Stimulated activated naive CD4-positive, alpha-beta T cell (primary cell): ENCODE measurements around the gene ETV3L.
A peak's percentile ranks its signal among the peaks of the same experiment; 100 is the strongest.
"Not testable (repeated sequence)": the region's sequence is repeated elsewhere in the genome, so short reads cannot be mapped to it uniquely, and the experiment has no call there.

Source experiments
- DNase-seq, 6 experiments: peaks; one replicate each; lab custom pipeline; 2025; lab: John Stamatoyannopoulos, UW

The ETV3L gene

DNA sequence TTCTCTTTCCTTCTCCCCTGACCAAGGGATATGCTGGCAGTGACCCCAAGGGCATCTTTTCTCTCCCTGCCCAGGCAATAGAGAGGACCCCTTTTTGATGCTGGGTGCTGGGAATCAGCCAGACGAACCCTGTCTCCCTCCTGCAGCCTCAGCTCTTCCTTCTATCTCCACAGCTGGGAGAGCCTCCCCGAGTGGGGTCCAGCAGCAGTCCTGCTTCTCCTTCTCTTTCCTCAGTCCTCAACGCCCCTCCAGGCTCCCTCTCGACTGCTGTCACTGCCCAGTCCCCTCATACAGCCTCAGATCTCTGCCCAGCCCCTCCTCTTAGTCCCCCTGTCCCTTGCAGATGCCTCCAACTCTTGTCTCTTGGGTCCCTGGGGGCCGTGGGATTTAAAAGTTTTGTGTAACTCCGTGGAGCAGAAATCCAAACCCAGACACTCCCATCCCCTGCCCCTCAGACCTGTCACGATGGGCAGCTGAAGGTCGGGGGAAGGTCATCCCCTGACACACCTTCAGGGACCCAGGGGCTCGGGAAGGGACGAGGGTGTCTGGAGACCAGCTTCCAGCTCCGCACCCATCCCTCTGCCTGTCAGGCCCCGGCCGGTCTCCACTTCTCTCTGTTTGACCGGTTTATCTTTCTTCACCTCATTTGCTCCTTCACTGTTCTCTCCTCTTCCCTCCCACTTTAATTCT lies 5.8 kb upstream of the ETV3L start:
- DNase-seq: no peak

GRCh38 chr1:157104598-157105293 lies 5.1 kb upstream of the ETV3L start:
- DNase-seq: no peak

DNA sequence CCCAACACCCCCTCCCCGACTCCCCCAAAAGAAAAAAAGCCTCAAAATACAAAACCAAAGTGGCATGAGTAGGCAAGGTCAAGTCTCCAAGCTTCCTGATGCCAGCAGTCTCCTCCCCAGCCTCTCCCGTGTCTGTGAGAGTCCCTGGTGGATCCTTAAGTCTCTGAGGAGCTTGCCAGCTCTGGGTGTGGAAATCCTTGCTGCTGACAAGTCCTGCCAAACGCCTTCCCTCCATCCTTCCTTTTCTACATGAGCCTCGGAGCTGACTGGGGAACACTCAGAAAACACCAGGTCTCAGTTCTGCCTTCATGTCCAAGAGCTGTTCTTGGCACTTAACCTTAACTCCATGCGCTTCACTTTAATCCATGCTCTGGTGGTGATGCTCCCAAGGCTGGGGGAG lies 3.7 kb upstream of the ETV3L start:
- DNase-seq: no peak

DNA sequence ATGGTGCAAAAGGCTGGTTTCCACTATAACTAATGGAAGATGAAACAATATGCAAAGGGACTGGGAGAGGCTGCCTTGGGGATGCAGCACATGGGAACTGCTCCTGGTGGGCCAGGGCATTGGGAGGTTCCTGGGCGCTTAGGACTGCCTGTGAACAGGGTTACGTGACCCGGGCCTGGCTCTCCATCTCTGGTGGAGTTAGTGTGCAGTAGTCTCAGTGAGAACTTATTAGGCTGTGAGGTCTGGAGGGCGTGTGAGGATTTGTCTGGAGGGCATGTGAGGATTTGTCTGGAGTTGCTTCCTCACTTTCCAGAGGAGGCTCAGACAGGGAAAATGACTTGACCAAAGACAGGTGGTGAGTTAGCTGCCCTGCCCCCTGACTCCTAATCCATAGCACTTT lies 1.5 kb upstream of the ETV3L start:
- no peak for DNase-seq

- not testable (repeated sequence) for DNase-seq
Measured at GRCh38 chr1:157098987-157099632, 498 bp downstream of the ETV3L start.

DNA sequence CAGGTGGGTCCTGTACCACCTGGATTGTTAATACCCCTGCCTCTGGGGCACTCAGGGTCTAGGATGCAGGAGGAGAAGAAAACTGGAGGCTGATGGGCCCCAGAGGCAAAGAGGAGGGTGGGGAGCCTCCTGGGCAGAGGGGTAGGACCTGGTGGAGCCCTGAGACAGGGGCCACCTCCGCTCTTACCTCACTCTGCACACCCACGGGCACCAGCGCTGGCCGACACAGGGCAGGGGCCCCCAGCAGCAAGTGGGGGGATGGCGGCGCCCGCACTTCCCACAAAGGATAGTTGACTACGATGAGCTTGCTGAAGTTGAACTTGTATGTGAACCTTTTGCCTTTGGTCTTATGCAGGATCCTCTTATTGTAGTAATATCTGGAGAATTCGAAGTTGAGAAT lies 1.1 kb downstream of the ETV3L start:
- no peak for DNase-seq

DNA sequence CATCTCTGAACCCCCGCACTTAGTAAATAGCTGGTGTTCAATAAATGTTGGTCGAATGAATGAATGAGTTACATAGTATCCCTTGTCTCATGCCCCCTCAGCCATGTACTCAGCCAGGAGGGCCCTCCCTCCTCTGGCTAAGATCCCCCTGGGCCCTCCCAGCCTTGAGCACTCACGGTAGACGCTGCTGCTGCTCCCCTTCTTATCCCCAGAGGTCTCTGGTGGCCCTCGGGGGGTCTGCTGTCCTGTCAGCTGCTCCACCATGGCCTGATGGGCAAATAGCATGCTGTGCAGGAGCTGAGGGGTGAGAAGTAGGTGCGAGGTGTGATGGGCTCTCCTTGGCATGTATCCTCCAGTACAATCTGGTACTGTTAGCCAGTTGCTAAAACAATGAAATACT lies 1.9 kb downstream of the ETV3L start:
- DNase-seq: no peak

- no peak for DNase-seq
Measured at GRCh38 chr1:157096881-157097280, 2.7 kb downstream of the ETV3L start.

DNA sequence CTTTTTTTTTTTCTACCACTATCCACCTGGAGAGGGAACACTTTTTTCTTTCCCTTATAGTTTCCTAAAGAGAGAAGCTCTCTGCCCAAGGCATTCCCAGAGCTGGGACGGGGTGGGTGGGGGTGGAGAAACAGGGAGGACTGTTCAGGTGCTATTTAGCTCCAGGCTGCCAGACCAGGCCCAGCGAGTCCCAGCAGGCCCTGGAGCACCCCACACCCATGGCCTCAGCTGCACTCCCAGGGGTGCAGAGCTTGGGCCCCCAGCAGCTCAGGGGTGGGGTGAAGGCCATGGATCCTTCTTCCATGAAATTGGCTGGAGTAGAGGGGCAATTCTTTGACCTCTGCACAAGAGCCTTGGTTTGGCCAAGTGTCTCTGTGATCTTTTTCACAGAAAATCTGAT lies 4.1 kb downstream of the ETV3L start:
- DNase-seq: no peak

- DNase-seq: no peak
Measured at GRCh38 chr1:157095091-157095490, 4.5 kb downstream of the ETV3L start.

DNA sequence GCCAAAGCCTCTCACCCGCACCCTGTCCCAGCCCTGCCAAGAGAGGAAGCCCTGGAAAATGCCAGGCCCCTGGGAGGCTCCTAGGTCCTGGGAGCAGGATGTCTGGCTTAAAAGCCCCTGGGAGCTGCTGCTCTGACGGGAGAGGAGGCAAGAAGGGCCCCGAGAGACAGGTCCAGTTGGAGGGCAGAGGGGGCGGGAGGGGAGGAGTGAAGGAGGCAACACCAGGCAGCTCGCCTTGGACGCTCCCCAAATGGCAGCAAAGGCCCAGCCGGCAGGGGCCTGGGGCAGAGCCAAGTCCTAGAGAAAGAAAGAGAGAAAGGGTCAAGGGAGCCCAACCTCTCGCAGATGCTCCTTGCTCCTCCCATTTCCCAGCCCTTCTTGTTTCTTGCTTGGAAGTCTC lies 6.8 kb downstream of the ETV3L start:
- DNase-seq: no peak

DNA sequence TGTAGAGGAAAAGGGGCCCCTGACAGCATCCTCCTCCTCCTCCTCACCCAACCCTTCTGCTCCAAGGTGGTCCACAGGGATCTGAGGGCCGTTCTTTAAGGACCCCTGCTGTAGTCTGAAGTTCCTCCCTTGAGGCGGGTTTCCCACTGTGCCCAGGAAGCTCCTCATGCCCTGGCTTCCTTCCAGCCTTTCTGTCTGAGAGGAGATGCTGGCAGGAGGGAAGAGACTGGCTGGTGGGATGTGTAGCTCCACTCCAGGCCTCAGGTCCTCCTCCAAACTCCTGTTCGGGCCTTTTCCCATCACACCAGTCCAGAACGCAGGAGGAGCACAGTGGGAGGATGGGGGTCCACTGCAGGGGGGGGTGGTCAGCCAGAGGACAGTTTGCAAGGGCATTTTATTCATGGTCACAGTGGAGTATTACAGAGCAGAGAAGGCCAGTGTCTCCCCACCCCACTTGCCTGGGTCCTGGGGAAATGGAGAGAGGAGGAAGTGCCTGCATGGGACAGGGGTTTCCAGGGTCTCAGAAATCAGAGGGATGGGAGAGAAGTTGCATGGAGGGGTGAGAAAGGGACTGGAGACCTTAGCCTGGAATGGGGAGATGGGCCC lies 7.8 kb downstream of the ETV3L start:
- no peak for DNase-seq

DNA sequence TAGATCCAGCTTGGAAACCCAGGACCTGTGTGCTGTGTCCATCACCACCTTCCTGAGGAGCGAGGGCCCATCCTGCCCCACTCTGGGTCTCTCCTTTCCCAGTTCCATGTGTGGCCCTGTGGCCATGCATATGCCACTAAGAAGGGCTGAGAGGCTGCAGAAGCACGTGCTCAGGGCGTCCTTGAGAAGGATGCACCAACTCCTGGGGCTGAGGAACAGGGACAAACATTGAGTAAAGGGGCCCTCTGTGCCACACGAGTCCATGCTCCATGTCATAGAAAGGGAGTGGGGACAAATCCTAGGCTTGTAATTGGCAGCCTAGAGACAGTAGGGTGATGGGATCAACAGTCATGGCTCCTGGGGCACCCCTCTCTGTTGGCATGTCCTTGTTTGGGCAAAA lies 8.4 kb downstream of the ETV3L start:
- DNase-seq: no peak

GRCh38 chr1:157090771-157091170 lies 8.8 kb downstream of the ETV3L start:
- DNase-seq: no peak

DNA sequence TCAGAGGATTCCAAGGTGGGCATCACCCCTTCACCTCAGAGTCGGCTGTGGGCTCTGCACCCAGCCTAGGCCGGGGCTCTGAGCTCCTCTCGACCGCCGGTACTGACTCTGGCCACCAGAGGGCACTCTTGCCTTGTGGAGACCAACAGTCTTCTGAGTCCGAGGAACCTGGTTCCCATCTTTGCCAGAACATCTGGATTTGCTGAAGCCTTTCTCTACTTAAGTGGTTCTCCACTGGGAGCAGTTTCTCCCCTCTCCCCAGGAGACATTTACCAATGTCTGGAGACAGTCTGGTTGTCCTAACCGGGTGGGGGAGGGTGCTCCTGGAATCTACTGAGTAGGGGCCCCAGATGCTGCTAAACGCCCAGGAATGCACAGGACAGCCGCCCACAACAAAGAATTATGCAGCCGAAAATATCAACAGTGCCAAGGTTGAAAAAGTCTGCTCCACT lies 9.4 kb downstream of the ETV3L start:
- peak; percentile 49 to 86 (median 78) for DNase-seq

- no peak for DNase-seq
Measured at GRCh38 chr1:157089789-157090188, 9.8 kb downstream of the ETV3L start.

GRCh38 chr1:157088607-157089006 lies 11.0 kb downstream of the ETV3L start:
- no peak for DNase-seq

- no peak for DNase-seq
Measured at GRCh38 chr1:157087030-157087429, 12.6 kb downstream of the ETV3L start.

DNA sequence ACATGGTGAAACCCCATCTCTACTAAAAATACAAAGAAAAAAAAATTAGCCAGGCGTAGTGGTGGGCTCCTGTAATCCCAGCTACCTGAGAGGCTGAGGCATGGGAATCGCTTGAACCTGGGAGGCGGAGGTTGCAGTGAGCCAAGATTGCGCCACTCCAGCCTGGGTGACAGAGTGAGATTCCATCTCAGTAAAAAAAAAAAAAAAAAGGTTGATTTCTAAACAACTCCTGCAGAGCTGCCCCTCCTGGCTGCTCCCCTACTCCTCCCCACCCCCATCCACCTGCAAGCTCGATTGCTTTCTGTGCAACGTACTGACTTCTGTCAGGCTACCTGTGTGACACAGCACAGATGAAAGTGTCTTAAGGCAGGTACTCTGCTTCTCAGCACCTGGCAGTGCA lies 13.3 kb downstream of the ETV3L start:
- no peak for DNase-seq

DNA sequence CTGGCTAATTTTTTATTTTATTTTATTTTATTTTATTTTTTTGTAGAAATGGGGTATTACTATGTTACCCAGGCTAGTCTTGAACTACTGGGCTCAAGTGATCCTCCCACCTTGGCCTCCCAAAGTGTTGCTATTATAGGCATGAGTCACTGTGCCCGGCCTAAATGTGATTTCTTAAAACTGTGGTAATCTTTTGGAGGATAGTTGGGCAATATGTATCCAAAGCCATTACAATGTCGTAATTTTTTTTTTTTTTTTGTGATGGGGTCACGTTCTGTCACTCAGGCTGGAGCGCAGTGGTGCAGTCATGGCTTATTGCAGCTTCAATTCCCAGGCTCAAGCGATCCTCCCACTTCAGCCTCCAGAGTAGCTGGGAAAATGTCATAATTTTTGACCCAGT lies 14.2 kb downstream of the ETV3L start:
- no peak for DNase-seq

DNA sequence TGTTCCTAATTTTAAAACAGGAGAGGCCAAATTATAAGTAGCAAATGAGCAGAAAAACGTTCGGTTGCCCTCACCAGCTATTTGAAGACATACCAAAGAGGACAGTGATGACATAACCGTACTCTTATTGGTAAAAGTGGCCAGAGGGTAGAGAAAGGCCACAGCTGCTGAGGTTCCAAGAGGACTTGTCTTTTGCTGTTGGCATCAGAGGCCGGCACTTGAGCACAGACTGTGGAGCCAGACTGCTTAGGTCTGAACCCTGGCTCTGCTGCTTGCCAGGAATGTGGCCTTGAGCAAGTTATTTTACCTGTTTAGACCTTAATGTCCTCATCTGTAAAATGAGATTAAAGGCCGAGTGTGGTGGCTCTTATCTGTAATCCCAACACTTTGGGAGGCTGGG lies 14.9 kb downstream of the ETV3L start:
- DNase-seq: no peak

DNA sequence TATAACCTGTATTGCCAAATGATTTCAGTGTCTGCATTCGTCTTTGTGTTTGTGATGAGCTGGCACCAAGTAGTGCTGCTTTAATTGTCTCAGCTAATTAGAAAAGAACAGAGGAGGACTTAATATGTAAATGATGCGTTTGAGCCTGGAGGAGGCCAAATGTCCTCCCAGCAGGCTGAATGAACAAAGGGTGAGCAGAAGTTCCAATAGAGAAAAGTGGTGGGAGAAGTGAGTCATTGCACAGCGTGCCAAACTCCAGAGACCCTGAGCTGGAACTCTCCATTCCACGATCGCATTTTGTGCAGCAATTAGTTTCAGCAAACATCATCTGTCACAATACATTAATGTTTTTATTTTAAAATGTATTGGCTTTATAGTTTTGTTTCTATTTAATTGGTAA lies 17.9 kb downstream of the ETV3L start:
- no peak for DNase-seq

GRCh38 chr1:157080714-157081113 lies 18.9 kb downstream of the ETV3L start:
- no peak for DNase-seq
